IMR-90 (cell line): ENCODE data around the gene SPCS3.

Source experiments
- CHD1 ChIP-seq: IDR thresholded peaks from 2 replicates; pipeline ENCODE4 v1.6.1; 2012; ENCODE audit warnings: low read depth, low read length, improper control_type of control experiment
- MAZ ChIP-seq: IDR thresholded peaks from 2 replicates; pipeline ENCODE4 v1.6.1; 2012; ENCODE audit warnings: low read depth, mild to moderate bottlenecking, low read length, improper control_type of control experiment, moderate library complexity, borderline replicate concordance
- POLR2A ChIP-seq: IDR thresholded peaks from 2 replicates; pipeline ENCODE4 v1.6.1; 2012; ENCODE audit warnings: mild to moderate bottlenecking, low read depth, low read length
- TF ChIP-seq, protein P1 (sequence below): conservative IDR thresholded peaks from 2 replicates; pipeline ENCODE4 v1.5.1; 2012; ENCODE audit warnings: mild to moderate bottlenecking, low read depth, low read length, improper control_type of control experiment
- TF ChIP-seq, protein P2 (sequence below): fragments of 150-350 bp; IDR thresholded peaks from 2 replicates; pipeline ENCODE4 v1.6.1; 2016; ENCODE audit warnings: low read depth, mild to moderate bottlenecking, low read length, moderate library complexity, borderline replicate concordance

DNA sequence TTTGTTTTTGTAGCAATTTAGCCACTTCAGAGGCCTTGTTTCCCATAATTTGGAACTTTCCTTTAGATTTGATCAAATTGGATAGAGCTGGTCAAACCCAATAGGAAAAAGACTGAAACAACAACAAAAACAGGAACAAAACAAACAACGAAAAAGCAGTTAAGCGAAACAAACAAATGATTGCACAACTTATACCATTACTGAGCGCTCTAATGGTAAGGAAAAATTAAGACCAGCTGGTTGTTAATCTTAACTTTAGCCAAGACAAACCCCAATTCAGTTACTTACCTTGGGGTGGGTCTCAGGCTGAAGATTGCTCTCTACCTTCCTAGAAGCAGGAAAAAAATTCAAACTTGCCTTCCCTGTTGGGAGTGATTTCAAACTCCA is 38.3 kb downstream of the SPCS3 start:
- TF ChIP-seq, protein P1, sequence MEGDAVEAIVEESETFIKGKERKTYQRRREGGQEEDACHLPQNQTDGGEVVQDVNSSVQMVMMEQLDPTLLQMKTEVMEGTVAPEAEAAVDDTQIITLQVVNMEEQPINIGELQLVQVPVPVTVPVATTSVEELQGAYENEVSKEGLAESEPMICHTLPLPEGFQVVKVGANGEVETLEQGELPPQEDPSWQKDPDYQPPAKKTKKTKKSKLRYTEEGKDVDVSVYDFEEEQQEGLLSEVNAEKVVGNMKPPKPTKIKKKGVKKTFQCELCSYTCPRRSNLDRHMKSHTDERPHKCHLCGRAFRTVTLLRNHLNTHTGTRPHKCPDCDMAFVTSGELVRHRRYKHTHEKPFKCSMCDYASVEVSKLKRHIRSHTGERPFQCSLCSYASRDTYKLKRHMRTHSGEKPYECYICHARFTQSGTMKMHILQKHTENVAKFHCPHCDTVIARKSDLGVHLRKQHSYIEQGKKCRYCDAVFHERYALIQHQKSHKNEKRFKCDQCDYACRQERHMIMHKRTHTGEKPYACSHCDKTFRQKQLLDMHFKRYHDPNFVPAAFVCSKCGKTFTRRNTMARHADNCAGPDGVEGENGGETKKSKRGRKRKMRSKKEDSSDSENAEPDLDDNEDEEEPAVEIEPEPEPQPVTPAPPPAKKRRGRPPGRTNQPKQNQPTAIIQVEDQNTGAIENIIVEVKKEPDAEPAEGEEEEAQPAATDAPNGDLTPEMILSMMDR = no peak
- TF ChIP-seq CHD1 (no peak), POLR2A (no peak), MAZ (no peak)
- TF ChIP-seq, protein P2, sequence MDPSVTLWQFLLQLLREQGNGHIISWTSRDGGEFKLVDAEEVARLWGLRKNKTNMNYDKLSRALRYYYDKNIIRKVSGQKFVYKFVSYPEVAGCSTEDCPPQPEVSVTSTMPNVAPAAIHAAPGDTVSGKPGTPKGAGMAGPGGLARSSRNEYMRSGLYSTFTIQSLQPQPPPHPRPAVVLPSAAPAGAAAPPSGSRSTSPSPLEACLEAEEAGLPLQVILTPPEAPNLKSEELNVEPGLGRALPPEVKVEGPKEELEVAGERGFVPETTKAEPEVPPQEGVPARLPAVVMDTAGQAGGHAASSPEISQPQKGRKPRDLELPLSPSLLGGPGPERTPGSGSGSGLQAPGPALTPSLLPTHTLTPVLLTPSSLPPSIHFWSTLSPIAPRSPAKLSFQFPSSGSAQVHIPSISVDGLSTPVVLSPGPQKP = no peak
